NCI-H345 treated with DMSO at 0.1 percent for 48 hours (cell line): Measurements from ENCODE around the gene KCNH4.

Source experiments
- DNase-seq: peaks from one replicate; lab custom pipeline; 2025; ENCODE audit not compliant: unreplicated experiment; lab: John Stamatoyannopoulos, UW

Gene KCNH4

GRCh38 chr17:42120161-42120769 is 60.7 kb downstream of the KCNH4 start:
- no peak for DNase-seq

GRCh38 chr17:42119301-42119700 is 61.6 kb downstream of the KCNH4 start:
- no peak for DNase-seq

GRCh38 chr17:42118545-42118944 is 62.4 kb downstream of the KCNH4 start:
- no peak for DNase-seq

GRCh38 chr17:42118126-42118510 is 62.8 kb downstream of the KCNH4 start:
- DNase-seq = no peak

GRCh38 chr17:42117397-42118125 is 63.4 kb downstream of the KCNH4 start:
- DNase-seq = no peak

- peak; percentile 47 for DNase-seq
Measured at GRCh38 chr17:42116705-42117396, 64.1 kb downstream of the KCNH4 start.

- no peak for DNase-seq
Measured at GRCh38 chr17:42114118-42114517, 66.8 kb downstream of the KCNH4 start.

GRCh38 chr17:42113293-42114069 is 67.5 kb downstream of the KCNH4 start:
- no peak for DNase-seq

GRCh38 chr17:42112552-42113176 is 68.3 kb downstream of the KCNH4 start, which contains the start of gene DHX58:
DHX58 (minus strand) TSS chr17:42112714; CDS start chr17:42111892, 822 bp downstream.
- no peak for DNase-seq

- DNase-seq = no peak
Measured at GRCh38 chr17:42111871-42112551, 68.9 kb downstream of the KCNH4 start.

- DNase-seq = no peak
Measured at GRCh38 chr17:42111265-42111636, 69.7 kb downstream of the KCNH4 start.

- no peak for DNase-seq
Measured at GRCh38 chr17:42110301-42111264, 70.4 kb downstream of the KCNH4 start.

- DNase-seq = no peak
Measured at GRCh38 chr17:42109086-42109485, 71.9 kb downstream of the KCNH4 start.

- DNase-seq = peak; percentile 42
Measured at GRCh38 chr17:42107597-42108576, 73.1 kb downstream of the KCNH4 start.

- DNase-seq = no peak
Measured at GRCh38 chr17:42107124-42107523, 73.8 kb downstream of the KCNH4 start.
